PC-3 (cell line): ENCODE measurements around the gene PTGER3.

Source experiments
- CTCF ChIP-seq: fragments of 300-600 bp; sonication (generic); conservative IDR thresholded peaks from 2 replicates; pipeline ENCODE4 v1.5.1; 2017; ENCODE audit warnings: antibody characterized with exemption, low read depth, mild to moderate bottlenecking, low read length
- EZH2 ChIP-seq: fragments of 300-600 bp; sonication (generic); IDR thresholded peaks from one replicate; pipeline ENCODE4 v1.6.1; 2017; ENCODE audit warnings: antibody characterized with exemption, mild to moderate bottlenecking, low read length; ENCODE audit not compliant: unreplicated experiment

GRCh38 chr1:71089536-71090270, 42.1 kb upstream of the PTGER3 start:
- TF ChIP-seq CTCF (no peak), EZH2 (no peak)
